H1 (cell line): ENCODE measurements around the gene CRHR2. TPM values are rescaled to one million over a fixed set of nuclear protein-coding genes. Genes with fewer than 3 reads are reported as not detected.

ENCODE experiments used
- CBX8 ChIP-seq: fragments of 300-800, 300-1000 bp; sonication (generic); IDR thresholded peaks from 2 replicates; pipeline ENCODE4 v1.7.1; 2016; ENCODE audit warnings: low read depth, low read length, borderline replicate concordance
- GABPA ChIP-seq: IDR thresholded peaks from 2 replicates; pipeline ENCODE4 v1.6.1; 2011; ENCODE audit warnings: mild to moderate bottlenecking, low read length, moderate library complexity, borderline replicate concordance; ENCODE audit not compliant: insufficient read depth
- HDAC6 ChIP-seq: IDR thresholded peaks from one replicate; pipeline ENCODE4 v1.7.1; 2012; ENCODE audit warnings: low read depth, mild to moderate bottlenecking, inconsistent platforms, low read length, moderate library complexity
- JUND ChIP-seq: IDR thresholded peaks from 2 replicates; pipeline ENCODE4 v1.6.1; 2011; ENCODE audit warnings: mild to moderate bottlenecking, improper control_type of control experiment, low read length
- KDM1A ChIP-seq: fragments of 200-600, 300-600 bp; sonication (generic); IDR thresholded peaks from 2 replicates; pipeline ENCODE4 v1.7.1; 2016; ENCODE audit warnings: mild to moderate bottlenecking, low read length, borderline replicate concordance
- RAD21 ChIP-seq, 2 experiments: IDR thresholded peaks in 1 of 2; conservative IDR thresholded peaks in 1 of 2; 2 replicates each; pipeline ENCODE4 v1.6.1; 2011; ENCODE audit warnings: low read depth in 2 of 2, low read length in 2 of 2, improper control_type of control experiment in 1 of 2, inconsistent platforms in 1 of 2, mild to moderate bottlenecking in 1 of 2, moderate library complexity in 1 of 2
- RNF2 ChIP-seq: fragments of 200-900, 300-1000 bp; sonication (generic); IDR thresholded peaks from 2 replicates; pipeline ENCODE4 v1.7.1; 2016; ENCODE audit warnings: borderline replicate concordance, low read depth, mild to moderate bottlenecking, antibody characterized with exemption, low read length; ENCODE audit not compliant: poor library complexity, severe bottlenecking; ENCODE audit errors: missing control alignments
- polyA plus RNA-seq, 7 experiments: library from polyadenylated mRNA; depleted of rRNA in 3 of 7; stranded (reverse) in 5 of 7; unstranded in 2 of 7; fragments of >200 nt in 5 of 7; fragments of 200-250 nt in 2 of 7; gene quantifications; 1 replicate in 5 of 7; 2 replicates in 1 of 7; 4 replicates in 1 of 7; pipeline versions ENCODE4 v1.2.1 to v1.2.3, GENCODE V29; 2011 to 2013; ENCODE audit warnings: missing spikeins in 2 of 7, mixed read lengths in 2 of 7
- total RNA-seq: library from RNA; stranded (reverse); fragmentation: NEBNext Ultra II Directional; extraction: Animal tissue kit (Norgen Biotek cat#: 25700); gene quantifications from 2 replicates; pipeline ENCODE4 v1.2.1, GENCODE V29; 2021
- TF ChIP-seq, protein P1 (sequence below): fragments of 300-600 bp; sonication (generic); IDR thresholded peaks from 2 replicates; pipeline ENCODE4 v1.7.1; 2012; ENCODE audit warnings: low read length, moderate library complexity, mild to moderate bottlenecking, inconsistent platforms; ENCODE audit not compliant: insufficient replicate concordance
- TF ChIP-seq, protein P2 (sequence below): IDR thresholded peaks from 2 replicates; pipeline ENCODE4 v1.6.1; 2011; ENCODE audit warnings: low read length, improper control_type of control experiment

The CRHR2 gene
- total and polyA plus RNA-seq, 2 of the 8 experiments (the other 6 are each of a cell fraction or from before 2014, with no cell fraction given), result 0.37 to 1.3 TPM

GRCh38 chr7:30678805-30679204, 3.5 kb downstream of the CRHR2 start (continued):
- TF ChIP-seq, protein P1, sequence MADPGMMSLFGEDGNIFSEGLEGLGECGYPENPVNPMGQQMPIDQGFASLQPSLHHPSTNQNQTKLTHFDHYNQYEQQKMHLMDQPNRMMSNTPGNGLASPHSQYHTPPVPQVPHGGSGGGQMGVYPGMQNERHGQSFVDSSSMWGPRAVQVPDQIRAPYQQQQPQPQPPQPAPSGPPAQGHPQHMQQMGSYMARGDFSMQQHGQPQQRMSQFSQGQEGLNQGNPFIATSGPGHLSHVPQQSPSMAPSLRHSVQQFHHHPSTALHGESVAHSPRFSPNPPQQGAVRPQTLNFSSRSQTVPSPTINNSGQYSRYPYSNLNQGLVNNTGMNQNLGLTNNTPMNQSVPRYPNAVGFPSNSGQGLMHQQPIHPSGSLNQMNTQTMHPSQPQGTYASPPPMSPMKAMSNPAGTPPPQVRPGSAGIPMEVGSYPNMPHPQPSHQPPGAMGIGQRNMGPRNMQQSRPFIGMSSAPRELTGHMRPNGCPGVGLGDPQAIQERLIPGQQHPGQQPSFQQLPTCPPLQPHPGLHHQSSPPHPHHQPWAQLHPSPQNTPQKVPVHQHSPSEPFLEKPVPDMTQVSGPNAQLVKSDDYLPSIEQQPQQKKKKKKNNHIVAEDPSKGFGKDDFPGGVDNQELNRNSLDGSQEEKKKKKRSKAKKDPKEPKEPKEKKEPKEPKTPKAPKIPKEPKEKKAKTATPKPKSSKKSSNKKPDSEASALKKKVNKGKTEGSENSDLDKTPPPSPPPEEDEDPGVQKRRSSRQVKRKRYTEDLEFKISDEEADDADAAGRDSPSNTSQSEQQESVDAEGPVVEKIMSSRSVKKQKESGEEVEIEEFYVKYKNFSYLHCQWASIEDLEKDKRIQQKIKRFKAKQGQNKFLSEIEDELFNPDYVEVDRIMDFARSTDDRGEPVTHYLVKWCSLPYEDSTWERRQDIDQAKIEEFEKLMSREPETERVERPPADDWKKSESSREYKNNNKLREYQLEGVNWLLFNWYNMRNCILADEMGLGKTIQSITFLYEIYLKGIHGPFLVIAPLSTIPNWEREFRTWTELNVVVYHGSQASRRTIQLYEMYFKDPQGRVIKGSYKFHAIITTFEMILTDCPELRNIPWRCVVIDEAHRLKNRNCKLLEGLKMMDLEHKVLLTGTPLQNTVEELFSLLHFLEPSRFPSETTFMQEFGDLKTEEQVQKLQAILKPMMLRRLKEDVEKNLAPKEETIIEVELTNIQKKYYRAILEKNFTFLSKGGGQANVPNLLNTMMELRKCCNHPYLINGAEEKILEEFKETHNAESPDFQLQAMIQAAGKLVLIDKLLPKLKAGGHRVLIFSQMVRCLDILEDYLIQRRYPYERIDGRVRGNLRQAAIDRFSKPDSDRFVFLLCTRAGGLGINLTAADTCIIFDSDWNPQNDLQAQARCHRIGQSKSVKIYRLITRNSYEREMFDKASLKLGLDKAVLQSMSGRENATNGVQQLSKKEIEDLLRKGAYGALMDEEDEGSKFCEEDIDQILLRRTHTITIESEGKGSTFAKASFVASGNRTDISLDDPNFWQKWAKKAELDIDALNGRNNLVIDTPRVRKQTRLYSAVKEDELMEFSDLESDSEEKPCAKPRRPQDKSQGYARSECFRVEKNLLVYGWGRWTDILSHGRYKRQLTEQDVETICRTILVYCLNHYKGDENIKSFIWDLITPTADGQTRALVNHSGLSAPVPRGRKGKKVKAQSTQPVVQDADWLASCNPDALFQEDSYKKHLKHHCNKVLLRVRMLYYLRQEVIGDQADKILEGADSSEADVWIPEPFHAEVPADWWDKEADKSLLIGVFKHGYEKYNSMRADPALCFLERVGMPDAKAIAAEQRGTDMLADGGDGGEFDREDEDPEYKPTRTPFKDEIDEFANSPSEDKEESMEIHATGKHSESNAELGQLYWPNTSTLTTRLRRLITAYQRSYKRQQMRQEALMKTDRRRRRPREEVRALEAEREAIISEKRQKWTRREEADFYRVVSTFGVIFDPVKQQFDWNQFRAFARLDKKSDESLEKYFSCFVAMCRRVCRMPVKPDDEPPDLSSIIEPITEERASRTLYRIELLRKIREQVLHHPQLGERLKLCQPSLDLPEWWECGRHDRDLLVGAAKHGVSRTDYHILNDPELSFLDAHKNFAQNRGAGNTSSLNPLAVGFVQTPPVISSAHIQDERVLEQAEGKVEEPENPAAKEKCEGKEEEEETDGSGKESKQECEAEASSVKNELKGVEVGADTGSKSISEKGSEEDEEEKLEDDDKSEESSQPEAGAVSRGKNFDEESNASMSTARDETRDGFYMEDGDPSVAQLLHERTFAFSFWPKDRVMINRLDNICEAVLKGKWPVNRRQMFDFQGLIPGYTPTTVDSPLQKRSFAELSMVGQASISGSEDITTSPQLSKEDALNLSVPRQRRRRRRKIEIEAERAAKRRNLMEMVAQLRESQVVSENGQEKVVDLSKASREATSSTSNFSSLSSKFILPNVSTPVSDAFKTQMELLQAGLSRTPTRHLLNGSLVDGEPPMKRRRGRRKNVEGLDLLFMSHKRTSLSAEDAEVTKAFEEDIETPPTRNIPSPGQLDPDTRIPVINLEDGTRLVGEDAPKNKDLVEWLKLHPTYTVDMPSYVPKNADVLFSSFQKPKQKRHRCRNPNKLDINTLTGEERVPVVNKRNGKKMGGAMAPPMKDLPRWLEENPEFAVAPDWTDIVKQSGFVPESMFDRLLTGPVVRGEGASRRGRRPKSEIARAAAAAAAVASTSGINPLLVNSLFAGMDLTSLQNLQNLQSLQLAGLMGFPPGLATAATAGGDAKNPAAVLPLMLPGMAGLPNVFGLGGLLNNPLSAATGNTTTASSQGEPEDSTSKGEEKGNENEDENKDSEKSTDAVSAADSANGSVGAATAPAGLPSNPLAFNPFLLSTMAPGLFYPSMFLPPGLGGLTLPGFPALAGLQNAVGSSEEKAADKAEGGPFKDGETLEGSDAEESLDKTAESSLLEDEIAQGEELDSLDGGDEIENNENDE, result no peak
- no peak for TF ChIP-seq KDM1A
- no peak for TF ChIP-seq GABPA
- TF ChIP-seq HDAC6, result no peak
- TF ChIP-seq JUND, result no peak
- TF ChIP-seq RAD21 (IDR thresholded peaks at IDR 0.05 in 1 of 2, conservative IDR thresholded peaks at IDR 0.05 in 1 of 2; ENCODE audit: low read depth in 2 of 2, low read length in 2 of 2), result 0 out of 4 replicates have a peak, but pooled peaks of 1 of the 2 experiments have one; percentile 7
- TF ChIP-seq RNF2, result no peak
- TF ChIP-seq CBX8, result no peak
- TF ChIP-seq, protein P2, sequence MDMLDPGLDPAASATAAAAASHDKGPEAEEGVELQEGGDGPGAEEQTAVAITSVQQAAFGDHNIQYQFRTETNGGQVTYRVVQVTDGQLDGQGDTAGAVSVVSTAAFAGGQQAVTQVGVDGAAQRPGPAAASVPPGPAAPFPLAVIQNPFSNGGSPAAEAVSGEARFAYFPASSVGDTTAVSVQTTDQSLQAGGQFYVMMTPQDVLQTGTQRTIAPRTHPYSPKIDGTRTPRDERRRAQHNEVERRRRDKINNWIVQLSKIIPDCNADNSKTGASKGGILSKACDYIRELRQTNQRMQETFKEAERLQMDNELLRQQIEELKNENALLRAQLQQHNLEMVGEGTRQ, result peak; percentile 57
